ENCODE measurements around the gene USB1. TPM values are rescaled to one million over a fixed set of nuclear protein-coding genes. Genes with fewer than 3 reads are reported as not detected.

Gene USB1
- total and polyA plus RNA-seq, 9 donors: 8.5 to 30.7 (median 22.5) TPM

- DNase-seq: no peak
- Histone ChIP-seq H3K4me3 (no peak overlapping the region), H3K36me3 (no peaks in the 10 kb centered on the region), H3K27me3 (no peaks in the 10 kb centered on the region), H3K27ac (no peak overlapping the region), H3K4me1 (ENCODE audit: insufficient read depth) (no peaks in the 10 kb centered on the region), H3K9me3 (no peaks in the 10 kb centered on the region)
- intact Hi-C loops (cut with DNase I): no loop called here
- TF ChIP-seq CTCF (IDR thresholded peaks at IDR 0.05): no peak
- TF ChIP-seq POLR2A (IDR thresholded peaks at IDR 0.05): no peak
- TF ChIP-seq EP300 (IDR thresholded peaks at IDR 0.05): no peak
- 92 to 94% (median 94%) methylated on average over 26 of the region's 26 CpGs for WGBS, 3 donors
Observed at GRCh38 chr16:58039829-58040495, 38.8 kb downstream of the USB1 start.

GRCh38 chr16:58040496-58040846 lies 39.3 kb downstream of the USB1 start:
- WGBS, 3 donors: 94 to 98% (median 94%) methylated on average over 12 of the region's 12 CpGs
- intact Hi-C loops (cut with DNase I): no loop called here
- Histone ChIP-seq H3K4me3 (no peak overlapping the region), H3K9me3 (no peaks in the 10 kb centered on the region), H3K4me1 (ENCODE audit: insufficient read depth) (no peaks in the 10 kb centered on the region), H3K27me3 (no peaks in the 10 kb centered on the region), H3K36me3 (no peaks in the 10 kb centered on the region), H3K27ac (no peak overlapping the region)
- no peak for DNase-seq
- TF ChIP-seq CTCF (IDR thresholded peaks at IDR 0.05): no peak
- TF ChIP-seq POLR2A (IDR thresholded peaks at IDR 0.05): no peak
- no peak for TF ChIP-seq EP300 (IDR thresholded peaks at IDR 0.05)

GRCh38 chr16:58040945-58041627 lies 39.9 kb downstream of the USB1 start:
- no peak for DNase-seq
- Histone ChIP-seq H3K4me1 (ENCODE audit: insufficient read depth) (no peaks in the 10 kb centered on the region), H3K9me3 (no peaks in the 10 kb centered on the region), H3K27me3 (no peaks in the 10 kb centered on the region), H3K4me3 (no peak overlapping the region), H3K36me3 (no peaks in the 10 kb centered on the region), H3K27ac (no peak overlapping the region)
- TF ChIP-seq POLR2A (IDR thresholded peaks at IDR 0.05): no peak
- 84 to 90% (median 86%) methylated on average over 13 to 14 of the region's 14 CpGs for WGBS, 3 donors
- intact Hi-C loops (cut with DNase I): no loop called here

GRCh38 chr16:58041628-58041955 lies 40.4 kb downstream of the USB1 start:
- Histone ChIP-seq H3K4me3 (no peak overlapping the region), H3K36me3 (no peaks in the 10 kb centered on the region), H3K27ac (no peak overlapping the region), H3K9me3 (no peaks in the 10 kb centered on the region), H3K27me3 (no peaks in the 10 kb centered on the region), H3K4me1 (ENCODE audit: insufficient read depth) (no peaks in the 10 kb centered on the region)
- intact Hi-C loops (cut with DNase I): no loop called here
- DNase-seq: no peak
- 90 to 92% (median 92%) methylated on average over 13 to 18 of the region's 18 CpGs for WGBS, 3 donors
- TF ChIP-seq EP300 (IDR thresholded peaks at IDR 0.05) (no peak), POLR2A (IDR thresholded peaks at IDR 0.05) (no peak), CTCF (IDR thresholded peaks at IDR 0.05) (no peak)
